Stimulated activated CD8-positive, alpha-beta memory T cell treated with anti-CD3 and anti-CD28 coated beads, Interleukin-12 subunit alpha, Interleukin-12 subunit beta, amount 100 ng/mL, for 24 hours (primary cell): ENCODE results near the gene KLHDC1.

ENCODE experiments used
- DNase-seq: peaks from one replicate; pipeline ENCODE4 v3.0.0-alpha.2; 2020; ENCODE audit errors: extremely low read depth

KLHDC1 gene

GRCh38 chr14:49783394-49784014, 90.6 kb downstream of the KLHDC1 start:
- DNase-seq: no peak

GRCh38 chr14:49786315-49786714, 93.4 kb downstream of the KLHDC1 start:
- no peak for DNase-seq

- no peak for DNase-seq
These were observed 99.7 kb downstream of the KLHDC1 start for GRCh38 chr14:49792618-49793017.

GRCh38 chr14:49796025-49796424, 103.1 kb downstream of the KLHDC1 start:
- DNase-seq: no peak
